CD14-positive monocyte (primary cell): ENCODE results near the gene EPB41. TPM values are rescaled to one million over a fixed set of nuclear protein-coding genes. Genes with fewer than 3 reads are reported as not detected.

Source experiments
- DNase-seq, 3 donors: peaks; one replicate each; pipeline ENCODE4 v3.0.0-alpha.2; 2011 to 2022
- H2AFZ ChIP-seq: 2 replicates; pipeline ENCODE4 v1.6.0; 2012; ENCODE audit warnings: mild to moderate bottlenecking, low read depth, low read length, inconsistent platforms; ENCODE audit not compliant: insufficient read depth, poor library complexity, severe bottlenecking
- H3K27ac ChIP-seq, 2 donors: 1 replicate in 1 of 2; 2 replicates in 1 of 2; pipeline ENCODE4 v1.5.1; 2012 to 2013; ENCODE audit warnings: low read length in 2 of 2, control low read depth in 1 of 2, inconsistent platforms in 1 of 2, low read depth in 1 of 2, mild to moderate bottlenecking in 1 of 2
- H3K27me3 ChIP-seq, 2 donors: one replicate each; pipeline versions ENCODE4 v1.6.0 to v1.6.1; 2011 to 2013; ENCODE audit warnings: low read length in 2 of 2; ENCODE audit not compliant: control insufficient read depth in 2 of 2, insufficient read depth in 2 of 2
- H3K36me3 ChIP-seq, 2 donors: replicated peaks in 1 of 2; 1 replicate in 1 of 2; 2 replicates in 1 of 2; pipeline versions ENCODE4 v1.5.1 to v1.6.1; 2012 to 2013; ENCODE audit warnings: low read length in 2 of 2, control low read depth in 1 of 2, inconsistent platforms in 1 of 2, mild to moderate bottlenecking in 1 of 2; ENCODE audit not compliant: insufficient read depth in 2 of 2, control insufficient read depth in 1 of 2
- H3K4me1 ChIP-seq, 2 donors: 1 replicate in 1 of 2; 2 replicates in 1 of 2; pipeline versions ENCODE4 v1.5.1 to v1.6.1; 2012 to 2013; ENCODE audit warnings: low read length in 2 of 2, control low read depth in 1 of 2, inconsistent platforms in 1 of 2, mild to moderate bottlenecking in 1 of 2, moderate library complexity in 1 of 2; ENCODE audit not compliant: insufficient read depth in 2 of 2, control insufficient read depth in 1 of 2
- H3K4me2 ChIP-seq: replicated peaks from 2 replicates; pipeline ENCODE3; 2012; ENCODE audit warnings: low read length, moderate library complexity, mild to moderate bottlenecking; ENCODE audit not compliant: poor library complexity, severe bottlenecking; ENCODE audit errors: extremely low read depth
- H3K4me3 ChIP-seq, 3 experiments: fragments of 200-600 bp in 1 of 3; sonication (generic) in 1 of 3; replicated peaks in 1 of 3; 1 replicate in 2 of 3; 2 replicates in 1 of 3; pipeline ENCODE4 v1.5.1; 2011 to 2013; ENCODE audit warnings: low read length in 3 of 3, mild to moderate bottlenecking in 3 of 3, control low read depth in 2 of 3, low read depth in 2 of 3, inconsistent platforms in 1 of 3, moderate library complexity in 1 of 3
- H3K79me2 ChIP-seq: 2 replicates; pipeline ENCODE4 v1.6.0; 2012; ENCODE audit warnings: mild to moderate bottlenecking, control low read depth, inconsistent platforms, low read length, moderate library complexity; ENCODE audit not compliant: insufficient read depth
- H3K9ac ChIP-seq: 2 replicates; pipeline ENCODE4 v1.6.0; 2017; ENCODE audit warnings: low read length, mild to moderate bottlenecking; ENCODE audit not compliant: insufficient read depth, poor library complexity, severe bottlenecking
- H3K9me3 ChIP-seq, 2 donors: replicated peaks in 1 of 2; 1 replicate in 1 of 2; 2 replicates in 1 of 2; pipeline versions ENCODE4 v1.5.1 to v1.6.1; 2012 to 2013; ENCODE audit warnings: low read length in 2 of 2, control low read depth in 1 of 2; ENCODE audit not compliant: control insufficient read depth in 1 of 2, insufficient read depth in 1 of 2
- H4K20me1 ChIP-seq: 2 replicates; pipeline ENCODE4 v1.6.0; 2012; ENCODE audit warnings: mild to moderate bottlenecking, low read length, control low read depth, moderate library complexity; ENCODE audit not compliant: insufficient read depth
- H3K27ac Mint-ChIP-seq, 7 donors: one replicate each; pipeline ENCODE4 v1.8.0; 2020; ENCODE audit warnings: mild to moderate bottlenecking in 7 of 7, mixed read lengths in 7 of 7, moderate library complexity in 6 of 7, inconsistent platforms in 2 of 7
- H3K27me3 Mint-ChIP-seq, 3 donors: one replicate each; pipeline ENCODE4 v1.8.0; 2021 to 2022; ENCODE audit warnings: low read depth in 3 of 3, mild to moderate bottlenecking in 3 of 3, mixed read lengths in 3 of 3, moderate library complexity in 3 of 3, inconsistent platforms in 1 of 3
- H3K36me3 Mint-ChIP-seq, 2 donors: one replicate each; pipeline ENCODE4 v1.8.0; 2020; ENCODE audit warnings: mixed read lengths in 2 of 2, inconsistent platforms in 1 of 2, mild to moderate bottlenecking in 1 of 2
- H3K4me1 Mint-ChIP-seq: one replicate; pipeline ENCODE4 v1.8.0; 2020; ENCODE audit warnings: mild to moderate bottlenecking, mixed read lengths
- H3K4me3 Mint-ChIP-seq, 2 donors: one replicate each; pipeline ENCODE4 v1.8.0; 2020; ENCODE audit warnings: mild to moderate bottlenecking in 2 of 2, mixed read lengths in 2 of 2, moderate library complexity in 1 of 2
- H3K9me3 Mint-ChIP-seq, 7 donors: one replicate each; pipeline ENCODE4 v1.8.0; 2020 to 2022; ENCODE audit warnings: mixed read lengths in 7 of 7, mild to moderate bottlenecking in 6 of 7, moderate library complexity in 6 of 7, inconsistent platforms in 2 of 7
- WGBS: methylation state at CpG from one replicate; pipeline ENCODE4 v1.1.5; 2013; ENCODE audit warnings: missing lambda C conversion rate; ENCODE audit not compliant: insufficient coverage; 5-methylcytosine and 5-hydroxymethylcytosine counted together
- intact Hi-C, 2 donors: fragments of 100-400 bp; cut with micrococcal nuclease; formaldehyde crosslinking; loops; one replicate each; pipeline versions ENCODE4 v1.15.0 to v1.15.1; 2023
- polyA plus RNA-seq, 3 donors: library from polyadenylated mRNA; depleted of rRNA in 1 of 3; unstranded in 2 of 3; stranded (reverse) in 1 of 3; fragments of 300-500 nt in 2 of 3; fragments of >200 nt in 1 of 3; fragmentation: Illumina TruSeq in 2 of 3; gene quantifications; 1 replicate in 2 of 3; 2 replicates in 1 of 3; pipeline ENCODE4 v1.2.3, GENCODE V29; 2012 to 2021
- TF ChIP-seq, protein P1 (sequence below): fragments of 200-600 bp; IDR thresholded peaks from one replicate; pipeline ENCODE4 v1.8.0; 2022; ENCODE audit warnings: antibody characterized with exemption, mild to moderate bottlenecking

The EPB41 gene
- polyA plus RNA-seq, 3 donors = 11.3 to 19.4 (median 18.9) TPM

DNA sequence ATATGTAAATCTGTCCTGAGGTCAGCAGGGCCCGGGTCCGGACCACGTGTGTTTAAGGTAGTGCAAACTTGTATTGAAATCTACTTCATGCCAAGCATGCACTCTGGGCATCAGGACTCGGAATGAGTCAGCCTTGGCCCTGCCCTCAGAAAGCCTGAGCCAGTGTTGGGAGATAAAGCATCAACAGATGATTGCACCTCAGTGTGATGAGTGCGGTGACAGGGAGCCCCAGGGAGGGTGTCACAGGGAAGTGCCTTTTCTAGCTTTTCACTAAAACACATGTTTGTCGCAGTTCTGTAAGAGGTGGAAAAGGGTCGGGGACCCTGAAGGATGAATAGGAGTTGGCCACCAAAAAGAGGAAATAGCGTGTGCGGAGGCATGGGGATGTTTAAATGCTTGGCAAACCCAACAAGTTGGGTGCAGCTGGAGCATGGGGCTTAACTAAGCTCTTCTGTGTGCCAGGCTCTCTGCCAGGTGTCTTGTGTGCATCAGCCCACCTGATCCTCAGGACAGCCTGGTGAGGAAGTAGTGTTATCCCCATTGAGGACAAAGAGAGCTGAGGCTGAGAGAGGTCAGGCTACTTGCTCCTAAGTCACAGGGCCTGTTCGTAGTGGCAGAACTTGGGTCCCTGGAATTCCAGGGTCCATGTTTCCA lies 48.2 kb upstream of the EPB41 start:
- Histone ChIP-seq H3K9ac (no peak overlapping the region), H3K36me3 (no peaks in the 10 kb centered on the region), H3K79me2 (no peaks in the 10 kb centered on the region), H3K27me3 (no peaks in the 10 kb centered on the region), H4K20me1 (no peaks in the 10 kb centered on the region), H3K27ac (no peak overlapping the region), H3K4me1 (no peaks in the 10 kb centered on the region), H3K4me3 (no peak overlapping the region), H3K4me2 (no peak overlapping the region), H3K9me3 (no peaks in the 10 kb centered on the region), H2AFZ (no peak overlapping the region)
- intact Hi-C loops = no loop called here
- Mint-ChIP-seq H3K9me3 (peaks cover 0 to 2% (median 0%) of the 10 kb centered on the region in 7 donors), H3K4me3 (no peak overlapping the region), H3K27me3 (peaks cover 7 to 20% (median 9%) of the 10 kb centered on the region in 3 donors), H3K4me1 (no peaks in the 10 kb centered on the region), H3K36me3 (no peaks in the 10 kb centered on the region), H3K27ac (no peak overlapping the region)
- no peak for DNase-seq
- 95% methylated on average over 7 of the region's 10 CpGs for WGBS
- TF ChIP-seq, protein P1, sequence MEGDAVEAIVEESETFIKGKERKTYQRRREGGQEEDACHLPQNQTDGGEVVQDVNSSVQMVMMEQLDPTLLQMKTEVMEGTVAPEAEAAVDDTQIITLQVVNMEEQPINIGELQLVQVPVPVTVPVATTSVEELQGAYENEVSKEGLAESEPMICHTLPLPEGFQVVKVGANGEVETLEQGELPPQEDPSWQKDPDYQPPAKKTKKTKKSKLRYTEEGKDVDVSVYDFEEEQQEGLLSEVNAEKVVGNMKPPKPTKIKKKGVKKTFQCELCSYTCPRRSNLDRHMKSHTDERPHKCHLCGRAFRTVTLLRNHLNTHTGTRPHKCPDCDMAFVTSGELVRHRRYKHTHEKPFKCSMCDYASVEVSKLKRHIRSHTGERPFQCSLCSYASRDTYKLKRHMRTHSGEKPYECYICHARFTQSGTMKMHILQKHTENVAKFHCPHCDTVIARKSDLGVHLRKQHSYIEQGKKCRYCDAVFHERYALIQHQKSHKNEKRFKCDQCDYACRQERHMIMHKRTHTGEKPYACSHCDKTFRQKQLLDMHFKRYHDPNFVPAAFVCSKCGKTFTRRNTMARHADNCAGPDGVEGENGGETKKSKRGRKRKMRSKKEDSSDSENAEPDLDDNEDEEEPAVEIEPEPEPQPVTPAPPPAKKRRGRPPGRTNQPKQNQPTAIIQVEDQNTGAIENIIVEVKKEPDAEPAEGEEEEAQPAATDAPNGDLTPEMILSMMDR = no peak

DNA sequence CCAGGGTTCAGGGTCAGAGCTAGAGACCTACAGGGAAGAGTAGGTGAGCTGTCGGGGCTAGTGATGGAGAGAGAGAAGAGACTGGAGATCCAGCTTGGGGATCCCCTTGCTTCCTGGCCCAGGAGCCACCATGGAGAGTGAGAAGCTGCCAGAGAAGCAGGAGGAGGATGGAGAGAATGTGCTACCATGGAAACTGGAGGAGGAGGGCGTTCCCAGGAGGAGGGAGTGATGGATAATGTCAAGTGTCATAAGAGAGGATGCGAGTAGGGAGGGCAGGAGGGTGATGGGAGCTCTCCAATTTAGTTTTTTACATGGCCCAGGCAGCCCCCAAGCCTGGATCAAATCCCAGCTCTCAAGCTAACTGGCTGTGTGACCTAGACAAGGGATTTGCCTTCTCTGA lies 46.5 kb upstream of the EPB41 start:
- no peak overlapping the region for H3K27ac ChIP-seq
- no peak overlapping the region for H3K9ac ChIP-seq
- TF ChIP-seq, protein P1 = no peak
- H2AFZ ChIP-seq = no peak overlapping the region
- WGBS = 82% methylated on average over 2 of the region's 3 CpGs
- H3K4me2 ChIP-seq = no peak overlapping the region
- peaks cover 7 to 15% (median 9%) of the 10 kb centered on the region in 3 donors for H3K27me3 Mint-ChIP-seq
- no peak for DNase-seq
- H3K4me1 ChIP-seq = no peaks in the 10 kb centered on the region
- H3K79me2 ChIP-seq = no peaks in the 10 kb centered on the region
- no peaks in the 10 kb centered on the region for H3K4me1 Mint-ChIP-seq
- H3K36me3 Mint-ChIP-seq = no peaks in the 10 kb centered on the region
- H3K9me3 ChIP-seq = no peaks in the 10 kb centered on the region
- H4K20me1 ChIP-seq = no peaks in the 10 kb centered on the region
- H3K36me3 ChIP-seq = no peaks in the 10 kb centered on the region
- intact Hi-C loops = no loop called here
- H3K9me3 Mint-ChIP-seq = peaks cover 0 to 4% (median 0%) of the 10 kb centered on the region in 7 donors
- no peak overlapping the region for H3K27ac Mint-ChIP-seq
- no peak overlapping the region for H3K4me3 Mint-ChIP-seq
- no peak overlapping the region for H3K4me3 ChIP-seq
- H3K27me3 ChIP-seq = no peaks in the 10 kb centered on the region
